ENCODE data around the gene TBC1D13.

DNA sequence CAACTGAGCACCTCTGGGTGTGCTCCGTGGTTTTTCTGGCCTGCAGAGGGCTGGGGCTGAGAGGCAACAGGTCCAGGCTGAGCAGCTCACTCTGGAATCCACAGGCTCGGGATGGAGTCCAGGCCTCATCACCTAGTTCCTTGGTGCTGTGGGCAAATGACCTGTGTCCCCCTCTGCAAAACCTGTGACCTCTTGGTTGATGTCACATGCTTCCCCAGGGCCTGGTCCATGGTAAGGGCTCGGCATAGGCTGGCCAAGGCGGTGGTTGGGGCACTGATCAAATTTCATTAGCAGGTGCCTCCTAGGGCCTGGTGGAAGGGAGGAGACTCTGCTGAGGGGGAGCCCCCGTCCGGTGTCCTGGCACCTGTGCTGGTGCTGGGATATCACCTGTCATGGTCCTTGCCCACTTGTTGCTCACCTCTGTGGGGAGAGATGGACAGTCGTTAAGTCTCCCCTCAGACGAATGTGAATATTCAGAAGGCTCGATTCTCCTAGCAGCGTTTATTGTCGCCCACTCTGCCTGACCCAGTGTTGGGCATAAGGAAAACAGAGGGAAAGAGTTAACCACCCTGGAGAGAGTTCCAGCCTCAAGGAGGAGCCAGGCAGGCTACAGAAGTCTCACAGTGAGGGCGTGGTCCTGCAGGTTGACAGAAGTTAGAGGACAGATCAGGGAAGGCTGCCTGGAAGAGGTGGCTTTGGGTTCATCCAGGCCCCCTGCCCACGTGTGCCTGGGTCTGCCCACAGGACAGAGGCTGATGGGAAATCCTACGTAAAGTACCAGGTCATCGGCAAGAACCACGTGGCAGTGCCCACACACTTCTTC is 34.7 kb downstream of the TBC1D13 start:
- TF ChIP-seq, protein P1, sequence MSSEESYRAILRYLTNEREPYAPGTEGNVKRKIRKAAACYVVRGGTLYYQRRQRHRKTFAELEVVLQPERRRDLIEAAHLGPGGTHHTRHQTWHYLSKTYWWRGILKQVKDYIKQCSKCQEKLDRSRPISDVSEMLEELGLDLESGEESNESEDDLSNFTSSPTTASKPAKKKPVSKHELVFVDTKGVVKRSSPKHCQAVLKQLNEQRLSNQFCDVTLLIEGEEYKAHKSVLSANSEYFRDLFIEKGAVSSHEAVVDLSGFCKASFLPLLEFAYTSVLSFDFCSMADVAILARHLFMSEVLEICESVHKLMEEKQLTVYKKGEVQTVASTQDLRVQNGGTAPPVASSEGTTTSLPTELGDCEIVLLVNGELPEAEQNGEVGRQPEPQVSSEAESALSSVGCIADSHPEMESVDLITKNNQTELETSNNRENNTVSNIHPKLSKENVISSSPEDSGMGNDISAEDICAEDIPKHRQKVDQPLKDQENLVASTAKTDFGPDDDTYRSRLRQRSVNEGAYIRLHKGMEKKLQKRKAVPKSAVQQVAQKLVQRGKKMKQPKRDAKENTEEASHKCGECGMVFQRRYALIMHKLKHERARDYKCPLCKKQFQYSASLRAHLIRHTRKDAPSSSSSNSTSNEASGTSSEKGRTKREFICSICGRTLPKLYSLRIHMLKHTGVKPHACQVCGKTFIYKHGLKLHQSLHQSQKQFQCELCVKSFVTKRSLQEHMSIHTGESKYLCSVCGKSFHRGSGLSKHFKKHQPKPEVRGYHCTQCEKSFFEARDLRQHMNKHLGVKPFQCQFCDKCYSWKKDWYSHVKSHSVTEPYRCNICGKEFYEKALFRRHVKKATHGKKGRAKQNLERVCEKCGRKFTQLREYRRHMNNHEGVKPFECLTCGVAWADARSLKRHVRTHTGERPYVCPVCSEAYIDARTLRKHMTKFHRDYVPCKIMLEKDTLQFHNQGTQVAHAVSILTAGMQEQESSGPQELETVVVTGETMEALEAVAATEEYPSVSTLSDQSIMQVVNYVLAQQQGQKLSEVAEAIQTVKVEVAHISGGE (CRISPR knock-in tag; IDR thresholded peaks at IDR 0.05) = no peak
- TF ChIP-seq MXI1 (IDR thresholded peaks at IDR 0.05; ENCODE audit: low read depth, low read length) = no peak
